ENCODE results near the gene SKP1.
A peak's percentile ranks its signal among the peaks of the same experiment; 100 is the strongest.

SKP1 gene

DNA sequence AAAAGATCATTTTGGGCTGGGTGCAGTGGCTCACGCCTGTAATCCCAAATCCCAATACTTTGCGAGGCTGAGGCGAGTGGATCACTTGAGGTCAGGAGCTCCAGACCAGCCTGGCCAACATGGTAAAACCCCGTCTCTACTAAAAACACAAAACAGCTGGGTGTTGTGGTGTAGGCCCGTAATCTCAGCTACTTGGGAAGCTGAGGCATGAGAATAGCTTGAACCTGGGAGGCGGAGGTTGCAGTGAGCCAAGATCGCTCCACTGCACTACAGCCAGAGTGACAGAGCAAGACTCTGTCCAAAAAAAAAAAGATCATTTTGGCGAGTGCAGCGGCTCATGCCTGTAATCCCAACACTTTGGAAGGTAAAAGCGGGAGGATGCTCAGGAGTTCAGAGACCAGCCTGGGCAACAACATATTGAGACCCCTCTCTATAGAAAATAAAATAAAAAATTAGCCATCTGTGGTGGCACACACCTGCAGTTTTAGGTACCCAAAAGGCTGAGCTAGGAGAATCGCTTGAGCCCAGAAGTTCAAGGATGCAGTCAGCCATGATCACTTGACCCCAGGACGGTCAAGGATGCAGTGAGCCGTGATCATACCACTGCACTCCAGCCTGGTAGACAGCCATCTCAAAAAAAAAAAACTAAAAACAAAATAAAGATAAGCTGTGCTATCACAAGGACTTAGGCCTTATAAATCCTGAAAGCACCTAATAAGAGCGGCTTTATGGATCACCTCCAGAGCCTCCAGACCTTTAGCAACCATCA, 32.9 kb upstream of the SKP1 start:
- H3K14ac ChIP-seq (ENCODE audit: low read length), result no peak overlapping the region
- H3K79me1 ChIP-seq (ENCODE audit: low read length), result no peaks in the 10 kb centered on the region
- peak overlapping the region; percentile 90 for H3K4ac ChIP-seq (ENCODE audit: low read depth, low read length)
- no peak overlapping the region for H4K8ac ChIP-seq (ENCODE audit: low read depth, low read length)
- peaks cover 29% of the 10 kb centered on the region for H3K79me2 ChIP-seq (ENCODE audit: control insufficient read depth, insufficient read depth, low read length, poor library complexity)
- no peak overlapping the region for H2BK5ac ChIP-seq (ENCODE audit: low read depth, low read length, poor library complexity)
- H2AFZ ChIP-seq (ENCODE audit: insufficient read depth, low read length, poor library complexity), result no peak overlapping the region
- H4K12ac ChIP-seq (ENCODE audit: low read depth, low read length), result no peak overlapping the region
- no peak overlapping the region for H3K4me3 ChIP-seq (ENCODE audit: low read depth, low read length)
- no peak for DNase-seq
- H3K36me3 ChIP-seq (ENCODE audit: control insufficient read depth in 1 of 2, insufficient read depth in 2 of 2, low read length in 2 of 2), result peaks cover 6 to 11% of the 10 kb centered on the region in 2 experiments
- peaks cover 2% of the 10 kb centered on the region for H3K9me3 ChIP-seq (ENCODE audit: insufficient read depth, low read depth, low read length)
- H3K4me2 ChIP-seq (ENCODE audit: low read length), result no peak overlapping the region
- no peak overlapping the region for H3K18ac ChIP-seq (ENCODE audit: low read length)
- no peaks in the 10 kb centered on the region for H3K4me1 ChIP-seq (ENCODE audit: control insufficient read depth in 1 of 2, insufficient read depth in 2 of 2, low read length in 2 of 2)
- H2AK5ac ChIP-seq (ENCODE audit: low read length), result no peak overlapping the region
- WGBS (ENCODE audit: extremely low coverage, insufficient coverage, insufficient read length), result no CpG with 5 or more reads among the region's 14 CpGs
- H2BK120ac ChIP-seq (ENCODE audit: insufficient read depth, low read length, poor library complexity), result no peak overlapping the region
- no peak overlapping the region for H3K27ac ChIP-seq (ENCODE audit: low read depth, low read length)
- no peak overlapping the region for H3K9ac ChIP-seq (ENCODE audit: low read length)
- H3K27me3 ChIP-seq (ENCODE audit: insufficient read depth, low read length), result no peaks in the 10 kb centered on the region
- no peak overlapping the region for H2BK12ac ChIP-seq (ENCODE audit: low read length)
- H3K23ac ChIP-seq (ENCODE audit: low read length), result no peak overlapping the region
- no peak overlapping the region for H4K91ac ChIP-seq (ENCODE audit: low read depth, low read length)

DNA sequence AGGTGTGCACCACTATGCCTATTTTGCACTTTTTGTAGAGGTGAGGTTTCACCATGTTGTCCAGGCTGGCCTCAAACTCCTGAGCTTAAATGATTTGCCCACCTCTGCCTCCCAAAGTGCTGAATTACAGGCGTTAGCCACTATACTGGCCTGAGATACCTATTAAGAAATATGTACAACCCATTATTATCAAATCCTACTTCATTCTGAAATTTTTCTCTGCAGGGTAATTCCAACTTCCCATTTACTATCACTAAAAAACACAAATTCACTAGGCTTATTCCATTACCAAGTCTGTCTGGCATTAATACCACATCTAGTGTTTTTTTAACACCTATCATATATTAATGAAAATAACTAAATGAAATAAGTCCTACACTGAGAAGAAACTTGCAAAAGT, 30.9 kb upstream of the SKP1 start:
- no peak overlapping the region for H4K8ac ChIP-seq (ENCODE audit: low read depth, low read length)
- H2BK12ac ChIP-seq (ENCODE audit: low read length), result no peak overlapping the region
- no peak overlapping the region for H3K14ac ChIP-seq (ENCODE audit: low read length)
- no peak overlapping the region for H4K12ac ChIP-seq (ENCODE audit: low read depth, low read length)
- H3K4me1 ChIP-seq (ENCODE audit: control insufficient read depth in 1 of 2, insufficient read depth in 2 of 2, low read length in 2 of 2), result no peaks in the 10 kb centered on the region
- H3K9me3 ChIP-seq (ENCODE audit: insufficient read depth, low read depth, low read length), result no peaks in the 10 kb centered on the region
- H2BK120ac ChIP-seq (ENCODE audit: insufficient read depth, low read length, poor library complexity), result no peak overlapping the region
- no peaks in the 10 kb centered on the region for H3K79me1 ChIP-seq (ENCODE audit: low read length)
- H3K27me3 ChIP-seq (ENCODE audit: insufficient read depth, low read length), result no peaks in the 10 kb centered on the region
- no peak overlapping the region for H3K9ac ChIP-seq (ENCODE audit: low read length)
- no peak overlapping the region for H3K23ac ChIP-seq (ENCODE audit: low read length)
- H3K4me3 ChIP-seq (ENCODE audit: low read depth, low read length), result no peak overlapping the region
- no peak overlapping the region for H2AK5ac ChIP-seq (ENCODE audit: low read length)
- H2BK5ac ChIP-seq (ENCODE audit: low read depth, low read length, poor library complexity), result no peak overlapping the region
- no peak overlapping the region for H2AFZ ChIP-seq (ENCODE audit: insufficient read depth, low read length, poor library complexity)
- no CpG with 5 or more reads among the region's 1 CpG for WGBS (ENCODE audit: extremely low coverage, insufficient coverage, insufficient read length)
- H3K4ac ChIP-seq (ENCODE audit: low read depth, low read length), result peak overlapping the region; percentile 99
- no peak overlapping the region for H3K18ac ChIP-seq (ENCODE audit: low read length)
- DNase-seq, result no peak
- H3K4me2 ChIP-seq (ENCODE audit: low read length), result no peak overlapping the region
- H3K27ac ChIP-seq (ENCODE audit: low read depth, low read length), result no peak overlapping the region
- no peak overlapping the region for H4K91ac ChIP-seq (ENCODE audit: low read depth, low read length)
- peaks cover 24% of the 10 kb centered on the region for H3K79me2 ChIP-seq (ENCODE audit: control insufficient read depth, insufficient read depth, low read length, poor library complexity)
- peaks cover 14% of the 10 kb centered on the region in 2 experiments for H3K36me3 ChIP-seq (ENCODE audit: control insufficient read depth in 1 of 2, insufficient read depth in 2 of 2, low read length in 2 of 2)

DNA sequence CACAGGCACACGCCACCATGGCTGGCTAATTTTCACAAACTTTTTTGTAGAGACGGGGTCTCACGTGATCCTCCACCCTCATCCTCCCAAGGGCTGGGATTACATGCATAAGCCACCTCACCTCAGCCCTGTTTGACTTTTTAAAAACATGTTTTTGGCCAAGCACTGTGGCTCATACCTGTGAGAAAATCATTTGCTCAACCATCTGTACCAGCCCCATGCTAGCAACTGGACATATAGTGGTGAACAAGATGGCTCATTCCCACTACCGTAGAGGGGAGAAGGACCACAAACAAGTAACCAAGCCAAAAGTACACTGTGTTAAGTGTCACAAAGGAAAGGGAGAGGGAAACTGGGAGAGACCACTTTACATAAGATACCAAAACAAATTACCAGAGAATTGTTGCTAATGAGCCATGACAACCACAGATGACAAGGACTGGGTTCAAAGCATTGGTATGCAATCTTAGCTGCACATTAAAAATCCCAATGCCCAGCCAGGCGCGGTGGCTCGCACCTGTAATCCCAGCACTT, 29.9 kb upstream of the SKP1 start:
- no peak overlapping the region for H2AFZ ChIP-seq (ENCODE audit: insufficient read depth, low read length, poor library complexity)
- H2BK120ac ChIP-seq (ENCODE audit: insufficient read depth, low read length, poor library complexity), result no peak overlapping the region
- H3K4me2 ChIP-seq (ENCODE audit: low read length), result no peak overlapping the region
- no peak for DNase-seq
- no peak overlapping the region for H2BK12ac ChIP-seq (ENCODE audit: low read length)
- H3K36me3 ChIP-seq (ENCODE audit: control insufficient read depth in 1 of 2, insufficient read depth in 2 of 2, low read length in 2 of 2), result peaks cover 14% of the 10 kb centered on the region in 2 experiments
- H3K27me3 ChIP-seq (ENCODE audit: insufficient read depth, low read length), result no peaks in the 10 kb centered on the region
- H3K14ac ChIP-seq (ENCODE audit: low read length), result no peak overlapping the region
- WGBS (ENCODE audit: extremely low coverage, insufficient coverage, insufficient read length), result no CpG with 5 or more reads among the region's 7 CpGs
- peak overlapping the region; percentile 89 for H3K4ac ChIP-seq (ENCODE audit: low read depth, low read length)
- no peak overlapping the region for H3K9ac ChIP-seq (ENCODE audit: low read length)
- H3K23ac ChIP-seq (ENCODE audit: low read length), result no peak overlapping the region
- no peak overlapping the region for H2AK5ac ChIP-seq (ENCODE audit: low read length)
- no peaks in the 10 kb centered on the region for H3K4me1 ChIP-seq (ENCODE audit: control insufficient read depth in 1 of 2, insufficient read depth in 2 of 2, low read length in 2 of 2)
- no peaks in the 10 kb centered on the region for H3K9me3 ChIP-seq (ENCODE audit: insufficient read depth, low read depth, low read length)
- H3K27ac ChIP-seq (ENCODE audit: low read depth, low read length), result no peak overlapping the region
- H3K79me1 ChIP-seq (ENCODE audit: low read length), result no peaks in the 10 kb centered on the region
- H4K91ac ChIP-seq (ENCODE audit: low read depth, low read length), result no peak overlapping the region
- no peak overlapping the region for H3K18ac ChIP-seq (ENCODE audit: low read length)
- peaks cover 20% of the 10 kb centered on the region for H3K79me2 ChIP-seq (ENCODE audit: control insufficient read depth, insufficient read depth, low read length, poor library complexity)
- no peak overlapping the region for H4K8ac ChIP-seq (ENCODE audit: low read depth, low read length)
- H4K12ac ChIP-seq (ENCODE audit: low read depth, low read length), result no peak overlapping the region
- no peak overlapping the region for H3K4me3 ChIP-seq (ENCODE audit: low read depth, low read length)
- H2BK5ac ChIP-seq (ENCODE audit: low read depth, low read length, poor library complexity), result no peak overlapping the region

DNA sequence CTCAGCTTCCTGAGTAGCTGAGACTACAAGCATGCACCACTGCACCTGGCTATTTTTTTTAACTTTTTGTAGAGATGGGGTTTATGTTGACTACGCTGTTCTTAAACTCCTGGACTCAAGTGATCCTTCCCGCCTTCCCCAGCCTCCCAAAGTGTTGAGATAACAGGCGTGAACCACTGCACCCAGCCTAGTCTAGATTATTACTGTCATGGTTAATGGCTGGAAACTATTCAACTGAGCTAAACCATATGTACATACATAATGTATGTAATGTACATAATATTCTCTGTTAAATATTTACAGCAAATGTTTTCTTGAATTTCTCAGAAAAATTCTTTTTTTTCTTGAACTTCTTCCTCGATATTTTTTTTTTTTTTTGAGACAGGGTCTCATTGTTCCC, 27.8 kb upstream of the SKP1 start:
- Histone ChIP-seq H4K8ac (ENCODE audit: low read depth, low read length) (no peak overlapping the region), H3K36me3 (ENCODE audit: control insufficient read depth in 1 of 2, insufficient read depth in 2 of 2, low read length in 2 of 2) (peaks cover 20 to 27% of the 10 kb centered on the region in 2 experiments), H3K27ac (ENCODE audit: low read depth, low read length) (no peak overlapping the region), H3K4me1 (ENCODE audit: control insufficient read depth in 1 of 2, insufficient read depth in 2 of 2, low read length in 2 of 2) (no peaks in the 10 kb centered on the region), H4K12ac (ENCODE audit: low read depth, low read length) (no peak overlapping the region), H3K9ac (ENCODE audit: low read length) (no peak overlapping the region), H3K27me3 (ENCODE audit: insufficient read depth, low read length) (no peaks in the 10 kb centered on the region), H2BK5ac (ENCODE audit: low read depth, low read length, poor library complexity) (no peak overlapping the region), H2AFZ (ENCODE audit: insufficient read depth, low read length, poor library complexity) (no peak overlapping the region), H2AK5ac (ENCODE audit: low read length) (no peak overlapping the region), H3K23ac (ENCODE audit: low read length) (no peak overlapping the region), H3K18ac (ENCODE audit: low read length) (no peak overlapping the region), H3K14ac (ENCODE audit: low read length) (no peak overlapping the region), H2BK12ac (ENCODE audit: low read length) (no peak overlapping the region), H3K4me2 (ENCODE audit: low read length) (no peak overlapping the region), H3K9me3 (ENCODE audit: insufficient read depth, low read depth, low read length) (no peaks in the 10 kb centered on the region), H4K91ac (ENCODE audit: low read depth, low read length) (no peak overlapping the region), H2BK120ac (ENCODE audit: insufficient read depth, low read length, poor library complexity) (no peak overlapping the region), H3K79me1 (ENCODE audit: low read length) (no peaks in the 10 kb centered on the region), H3K79me2 (ENCODE audit: control insufficient read depth, insufficient read depth, low read length, poor library complexity) (peaks cover 11% of the 10 kb centered on the region), H3K4ac (ENCODE audit: low read depth, low read length) (no peak overlapping the region), H3K4me3 (ENCODE audit: low read depth, low read length) (no peak overlapping the region)
- WGBS (ENCODE audit: extremely low coverage, insufficient coverage, insufficient read length), result no CpG with 5 or more reads among the region's 4 CpGs
- DNase-seq, result no peak
